NK-92 (cell line): ENCODE measurements around the gene XYLT1.

ENCODE experiments used
- DNase-seq: peaks from one replicate; lab custom pipeline; 2025; ENCODE audit not compliant: unreplicated experiment; lab: John Stamatoyannopoulos, UW

Gene XYLT1

DNA sequence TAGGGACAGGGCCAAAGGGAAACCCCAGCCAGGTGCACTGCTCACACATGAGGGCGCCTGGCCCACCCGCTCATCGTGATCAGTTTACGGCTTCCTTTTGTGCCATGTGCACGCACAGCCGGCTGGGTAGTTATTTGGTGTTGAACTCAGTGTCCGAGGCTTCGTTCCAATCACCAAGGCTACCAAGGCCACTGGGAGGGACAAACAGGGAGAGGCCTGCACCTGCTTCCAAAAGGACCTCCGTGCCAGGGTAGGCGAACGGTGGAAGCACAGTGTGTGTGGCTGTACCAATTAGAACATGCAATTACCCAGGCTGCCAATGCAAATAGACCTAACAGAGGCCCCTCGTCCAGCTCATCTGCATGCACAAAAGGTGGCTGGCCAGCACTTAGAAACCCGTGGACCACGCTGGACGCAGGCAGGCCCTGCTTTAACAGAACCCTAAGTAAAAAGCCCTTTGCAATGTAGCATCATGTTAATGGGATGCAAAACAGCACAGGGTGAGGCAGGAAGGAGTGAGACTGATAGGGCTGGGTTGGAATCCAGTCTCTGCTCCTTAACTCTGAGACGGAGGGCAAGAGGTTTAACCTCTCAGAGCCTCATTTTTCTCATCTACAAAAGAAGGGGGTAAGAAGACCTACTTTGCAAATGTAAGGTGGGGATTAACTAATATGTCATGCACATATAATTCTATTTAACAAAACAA is 204.0 kb downstream of the XYLT1 start:
- DNase-seq, result no peak

DNA sequence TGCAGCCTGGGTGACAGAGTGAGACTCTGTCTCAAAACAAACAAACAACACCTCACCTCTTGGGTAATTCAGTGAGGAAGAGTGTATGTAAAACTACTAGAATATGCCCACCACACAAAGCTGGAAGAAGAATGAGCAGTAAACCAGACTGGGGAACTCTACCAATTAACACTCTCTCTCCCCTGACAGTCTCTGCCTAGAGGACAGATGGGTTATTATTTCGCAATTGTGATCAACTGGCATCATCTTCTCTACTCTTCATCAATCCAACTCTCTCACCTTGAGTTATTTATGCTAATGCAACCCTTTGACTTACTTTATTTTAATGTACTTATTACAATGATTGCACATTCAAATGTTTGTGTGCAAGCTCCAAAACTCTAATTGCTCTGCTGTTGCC is 205.6 kb downstream of the XYLT1 start:
- DNase-seq, result no peak

DNA sequence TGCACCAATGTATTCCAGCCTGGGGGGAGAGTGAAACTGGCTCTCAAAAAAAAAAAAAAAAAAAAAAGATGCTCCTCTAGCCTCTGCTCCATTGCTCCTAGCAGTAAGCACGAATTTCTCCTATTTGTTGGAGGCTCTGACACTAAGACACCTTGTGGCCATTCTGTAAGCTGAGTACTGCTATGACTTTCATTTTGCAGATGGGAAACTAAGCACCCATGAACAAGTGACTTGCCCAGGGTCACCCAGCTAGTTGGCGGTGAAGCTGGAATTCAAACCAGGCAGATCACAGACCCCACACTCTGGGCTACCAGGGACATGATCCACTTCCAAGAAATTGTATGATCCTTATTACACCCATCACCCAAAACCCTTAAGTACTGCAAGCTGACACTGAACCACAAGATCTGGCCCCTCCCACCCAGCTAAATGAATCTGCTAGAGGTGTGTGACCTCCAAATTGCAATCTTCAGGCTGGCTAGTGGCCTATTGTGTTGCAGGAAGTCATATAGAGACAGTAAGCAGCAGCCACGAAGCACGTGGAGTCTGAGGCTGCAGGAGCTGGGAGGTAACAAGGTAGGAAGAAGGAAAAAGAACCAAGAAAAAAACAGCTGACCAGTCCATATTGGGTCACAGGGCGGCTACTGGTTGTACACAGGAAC is 209.4 kb downstream of the XYLT1 start:
- DNase-seq, result no peak

GRCh38 chr16:17260276-17260849 is 210.4 kb downstream of the XYLT1 start:
- DNase-seq, result no peak

GRCh38 chr16:17259751-17260270 is 210.9 kb downstream of the XYLT1 start:
- DNase-seq, result no peak

GRCh38 chr16:17258848-17259713 is 211.7 kb downstream of the XYLT1 start:
- no peak for DNase-seq

DNA sequence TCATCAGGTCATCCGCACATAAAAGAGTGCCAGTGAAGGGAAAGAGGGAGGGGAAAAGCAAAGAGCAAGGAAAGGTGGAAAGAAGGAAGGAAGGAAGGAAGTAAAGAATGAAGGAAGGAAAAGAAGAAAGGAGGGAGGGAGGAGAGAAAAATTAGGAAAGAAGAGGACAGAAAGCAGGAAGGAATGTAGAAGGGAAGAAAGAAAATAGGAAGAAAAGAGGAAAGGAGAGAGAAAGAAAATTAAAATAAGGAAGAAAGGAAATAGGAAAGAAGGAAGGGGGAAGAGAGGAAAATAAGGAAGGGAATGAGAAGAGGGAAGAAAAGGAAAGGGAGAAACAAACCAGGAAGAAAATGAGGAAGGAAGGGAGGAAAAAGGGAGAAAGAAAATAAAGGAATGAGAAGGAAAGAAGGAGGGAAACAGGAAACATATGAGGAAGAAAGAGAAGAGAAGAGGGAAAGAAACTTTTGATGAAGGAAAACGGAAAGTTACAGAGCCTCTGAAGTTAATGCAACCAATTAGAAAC is 212.6 kb downstream of the XYLT1 start:
- no peak for DNase-seq

DNA sequence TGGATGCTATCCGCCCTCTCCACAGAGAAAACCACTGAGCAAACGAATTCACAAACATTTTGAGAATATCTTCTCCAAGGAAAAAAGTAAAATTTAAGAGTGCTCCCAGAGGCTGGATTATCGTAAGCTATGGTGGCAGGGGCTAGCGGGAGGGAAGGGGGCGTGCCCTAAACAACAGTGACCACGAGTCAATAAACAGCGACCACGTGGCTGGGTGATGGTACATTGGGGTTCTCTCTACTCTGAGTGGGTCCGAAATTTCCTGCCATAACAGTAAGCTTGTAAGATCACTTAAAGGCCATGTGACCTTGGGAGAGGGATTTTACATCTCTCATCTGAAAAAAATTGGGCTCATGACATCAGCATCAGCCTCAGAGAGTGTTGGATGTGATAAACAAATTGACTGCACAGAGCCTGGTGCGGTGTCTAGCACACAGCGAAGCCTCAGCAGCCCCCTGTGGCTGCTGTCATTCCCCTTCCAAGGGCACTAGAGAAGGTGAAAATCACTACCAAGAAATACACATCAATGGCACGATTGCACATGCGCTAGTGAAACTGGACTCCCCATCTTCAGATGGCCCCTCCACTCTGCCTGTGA is 213.2 kb downstream of the XYLT1 start:
- no peak for DNase-seq

- DNase-seq, result no peak
These were observed 218.1 kb downstream of the XYLT1 start for GRCh38 chr16:17252701-17253100.

DNA sequence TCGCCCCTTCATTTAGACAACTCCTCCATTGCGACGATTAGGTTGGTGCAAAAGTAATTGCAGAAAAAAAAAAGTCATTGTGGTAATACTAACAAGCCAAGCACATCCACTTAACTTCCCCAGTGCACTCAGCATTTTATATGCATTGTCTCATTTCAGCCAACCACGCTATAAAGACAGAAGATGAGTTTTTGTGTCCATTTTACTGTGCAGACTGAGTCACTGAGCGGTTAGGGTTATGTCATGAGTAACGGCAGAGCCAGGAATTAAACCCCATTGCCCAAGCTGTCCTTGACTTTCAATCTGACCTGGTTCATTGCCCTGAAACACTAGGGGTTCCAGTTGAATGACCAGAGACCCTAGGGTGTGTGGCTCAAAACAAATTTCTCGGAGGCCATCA is 218.7 kb downstream of the XYLT1 start:
- no peak for DNase-seq

- no peak for DNase-seq
These were observed 219.3 kb downstream of the XYLT1 start for GRCh38 chr16:17251496-17251895.

GRCh38 chr16:17246974-17247732 is 223.6 kb downstream of the XYLT1 start:
- no peak for DNase-seq

GRCh38 chr16:17246268-17246885 is 224.4 kb downstream of the XYLT1 start:
- DNase-seq, result no peak

DNA sequence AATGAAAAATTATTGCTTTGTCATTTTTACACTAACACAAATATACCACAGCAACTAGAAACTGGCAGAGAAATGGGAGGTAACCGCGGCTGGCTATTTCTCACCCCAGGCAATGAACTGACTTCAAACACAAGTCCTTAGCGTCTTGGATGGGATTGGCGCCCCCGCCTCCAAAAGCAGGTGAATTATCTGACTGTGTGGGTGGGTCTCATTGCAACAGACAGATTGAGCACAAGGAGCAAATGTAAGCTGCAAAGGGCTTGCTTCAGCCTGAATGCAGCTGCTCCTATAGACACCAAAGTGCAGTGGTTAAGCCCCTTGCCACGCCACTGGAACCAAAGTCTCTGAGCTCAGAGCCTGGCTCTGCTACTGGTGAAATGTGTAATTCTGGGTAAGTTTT is 225.0 kb downstream of the XYLT1 start:
- DNase-seq, result no peak

DNA sequence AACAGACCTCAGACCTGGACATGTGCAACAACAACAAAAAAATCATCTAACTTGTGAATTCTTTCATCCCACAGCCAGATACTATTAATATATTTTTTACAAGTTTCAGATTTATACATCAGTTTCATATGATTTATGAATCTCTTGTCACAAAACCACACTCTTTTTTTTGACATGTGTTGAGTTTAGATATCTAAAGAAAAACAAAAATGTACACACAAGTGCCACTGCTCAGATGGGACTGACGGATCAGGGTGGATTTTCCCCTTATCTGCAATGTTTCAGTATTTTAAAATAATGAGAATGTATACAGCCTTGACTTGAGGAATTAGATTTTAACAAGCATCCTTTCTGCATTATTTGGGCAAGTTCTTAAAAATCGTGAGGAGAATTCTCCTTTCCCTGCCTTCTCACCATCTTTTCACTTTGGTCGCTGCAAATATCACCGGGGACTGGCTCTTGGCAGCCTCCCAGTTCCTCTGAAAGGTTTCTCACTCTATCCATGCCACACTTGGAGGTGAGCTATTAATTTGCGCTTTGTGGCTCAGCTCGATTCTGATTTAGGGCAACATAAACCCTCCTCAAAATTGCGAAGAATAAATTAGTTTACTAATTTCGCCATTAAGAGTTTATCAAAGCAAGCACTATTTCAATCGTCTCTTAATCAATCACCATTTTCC is 225.7 kb downstream of the XYLT1 start:
- no peak for DNase-seq

DNA sequence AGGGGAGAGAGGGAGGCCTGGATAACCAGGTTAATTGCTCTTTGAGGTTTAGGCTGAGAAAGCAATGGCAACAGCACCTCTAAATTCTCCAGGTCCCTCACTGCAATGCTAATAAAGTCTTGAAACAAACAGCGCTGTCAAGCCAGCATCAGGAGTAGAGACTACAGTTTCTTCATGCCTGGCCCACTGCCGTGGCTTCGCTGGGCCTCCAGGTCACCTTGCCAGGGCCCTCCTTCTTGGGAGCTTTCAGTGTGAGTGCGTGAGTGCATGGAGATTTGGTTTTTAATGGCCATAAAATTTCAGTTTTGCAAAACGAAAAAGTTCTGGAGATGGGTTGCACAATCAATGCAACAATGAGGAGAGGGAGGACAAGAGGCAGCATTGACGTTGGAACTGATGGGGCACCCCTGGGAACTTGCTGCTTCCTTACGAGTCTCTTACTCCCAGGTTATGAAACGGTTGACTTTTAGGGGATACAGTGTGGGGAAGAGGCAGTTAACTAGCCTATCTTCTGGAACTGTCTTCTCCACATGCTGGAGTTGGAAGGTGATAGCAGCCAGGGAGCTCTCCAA is 229.4 kb downstream of the XYLT1 start:
- no peak for DNase-seq

DNA sequence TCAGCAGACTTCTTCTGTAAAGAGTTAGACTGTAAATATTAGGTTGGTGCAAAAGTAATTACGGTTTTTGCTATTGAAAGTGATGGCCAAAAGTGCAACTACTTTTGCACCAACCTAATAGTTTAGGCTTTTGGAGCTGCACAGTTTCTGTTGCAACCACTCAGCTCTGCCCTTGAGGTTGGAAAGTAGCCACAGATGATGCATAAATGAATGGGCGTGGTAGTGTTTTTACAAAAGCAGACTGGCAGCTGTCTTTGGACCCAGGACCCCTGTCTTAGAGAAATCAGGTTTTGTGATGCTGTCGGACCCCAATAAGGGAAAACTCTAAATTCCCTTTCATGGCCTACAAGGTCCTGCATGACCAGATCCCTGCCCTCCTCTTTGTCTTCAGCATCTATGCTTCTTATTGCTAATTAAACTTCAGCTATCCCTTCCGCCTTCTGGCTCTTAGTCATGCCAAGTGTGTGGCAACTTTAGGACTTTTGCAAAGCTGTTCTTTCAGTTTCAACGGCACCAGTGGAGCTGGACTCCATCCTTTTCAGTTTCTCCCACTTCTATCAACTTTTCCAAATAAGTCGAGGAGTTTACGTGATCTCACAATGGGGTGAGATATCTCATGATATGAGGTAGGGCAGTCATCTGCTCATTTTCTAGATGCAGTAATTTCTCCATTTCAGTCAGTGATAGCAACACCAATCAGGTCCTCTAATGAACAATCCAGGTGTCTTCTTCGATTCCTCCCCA is 232.3 kb downstream of the XYLT1 start:
- DNase-seq, result no peak
